ENCODE data around the gene NDUFAF2.

Gene NDUFAF2

GRCh38 chr5:61162832-61163567 lies 218.0 kb downstream of the NDUFAF2 start:
- peaks cover 24% of the 10 kb centered on the region for H3K79me2 ChIP-seq (ENCODE audit: insufficient read depth, low read depth)
- peak overlapping the region; percentile 87 for H3K27ac ChIP-seq

GRCh38 chr5:61163905-61164304 lies 218.9 kb downstream of the NDUFAF2 start:
- H3K36me3 ChIP-seq (ENCODE audit: insufficient read depth), result peaks cover 7% of the 10 kb centered on the region; the same call in 1 of the 2 replicates
- H3K4me1 ChIP-seq (ENCODE audit: low read depth, poor library complexity, severe bottlenecking), result peaks cover 24% of the 10 kb centered on the region
- H3K9ac ChIP-seq, result no peak overlapping the region
- no peaks in the 10 kb centered on the region for H4K20me1 ChIP-seq (ENCODE audit: insufficient read depth)
- peaks cover 24% of the 10 kb centered on the region for H3K79me2 ChIP-seq (ENCODE audit: insufficient read depth, low read depth)
- H3K4me3 ChIP-seq (IDR thresholded peaks at IDR 0.05; ENCODE audit: insufficient read depth, low read depth, low read length), result no peak overlapping the region
- no peak overlapping the region; the same call in 1 of the 2 replicates for H3K4me2 ChIP-seq
- H3K27ac ChIP-seq, result no peak overlapping the region
- no peaks in the 10 kb centered on the region for H3K27me3 ChIP-seq (ENCODE audit: insufficient read depth, low read depth)
- TF ChIP-seq CTCF (conservative IDR thresholded peaks at IDR 0.05; ENCODE audit: low read depth, low read length), result no peak
- H2AFZ ChIP-seq (ENCODE audit: low read depth), result no peak overlapping the region

More at GRCh38 chr5:61162832-61163567, 218.0 kb downstream of the NDUFAF2 start:
- Histone ChIP-seq H3K4me2 (peak overlapping the region; percentile 65), H3K4me3 (IDR thresholded peaks at IDR 0.05; ENCODE audit: insufficient read depth, low read depth, low read length) (no peak overlapping the region), H4K20me1 (ENCODE audit: insufficient read depth) (no peaks in the 10 kb centered on the region), H3K9ac (peak overlapping the region; percentile 95), H3K36me3 (ENCODE audit: insufficient read depth) (peaks cover 7% of the 10 kb centered on the region; the same call in 1 of the 2 replicates), H3K27me3 (ENCODE audit: insufficient read depth, low read depth) (no peaks in the 10 kb centered on the region), H2AFZ (ENCODE audit: low read depth) (peak overlapping the region; percentile 99), H3K4me1 (ENCODE audit: low read depth, poor library complexity, severe bottlenecking) (peaks cover 24% of the 10 kb centered on the region)
- TF ChIP-seq CTCF (conservative IDR thresholded peaks at IDR 0.05; ENCODE audit: low read depth, low read length), result no peak

- Histone ChIP-seq H3K27ac (no peak overlapping the region), H2AFZ (ENCODE audit: low read depth) (no peak overlapping the region), H3K27me3 (ENCODE audit: insufficient read depth, low read depth) (no peaks in the 10 kb centered on the region), H3K9ac (no peak overlapping the region), H3K36me3 (ENCODE audit: insufficient read depth) (no peaks in the 10 kb centered on the region), H3K4me2 (no peak overlapping the region), H3K4me1 (ENCODE audit: low read depth, poor library complexity, severe bottlenecking) (peaks cover 14% of the 10 kb centered on the region), H3K4me3 (IDR thresholded peaks at IDR 0.05; ENCODE audit: insufficient read depth, low read depth, low read length) (no peak overlapping the region), H4K20me1 (ENCODE audit: insufficient read depth) (no peaks in the 10 kb centered on the region), H3K79me2 (ENCODE audit: insufficient read depth, low read depth) (no peaks in the 10 kb centered on the region)
- TF ChIP-seq CTCF (conservative IDR thresholded peaks at IDR 0.05; ENCODE audit: low read depth, low read length), result peak; percentile 50
Observed at GRCh38 chr5:61167382-61167781, 222.4 kb downstream of the NDUFAF2 start.

GRCh38 chr5:61168951-61169350 lies 223.9 kb downstream of the NDUFAF2 start:
- no peaks in the 10 kb centered on the region for H3K79me2 ChIP-seq (ENCODE audit: insufficient read depth, low read depth)
- no peak overlapping the region for H3K9ac ChIP-seq
- no peaks in the 10 kb centered on the region for H3K27me3 ChIP-seq (ENCODE audit: insufficient read depth, low read depth)
- no peak overlapping the region for H3K27ac ChIP-seq
- H3K36me3 ChIP-seq (ENCODE audit: insufficient read depth), result no peaks in the 10 kb centered on the region
- TF ChIP-seq CTCF (conservative IDR thresholded peaks at IDR 0.05; ENCODE audit: low read depth, low read length), result no peak
- H3K4me1 ChIP-seq (ENCODE audit: low read depth, poor library complexity, severe bottlenecking), result peaks cover 7% of the 10 kb centered on the region
- H3K4me2 ChIP-seq, result no peak overlapping the region
- H4K20me1 ChIP-seq (ENCODE audit: insufficient read depth), result no peaks in the 10 kb centered on the region
- H2AFZ ChIP-seq (ENCODE audit: low read depth), result no peak overlapping the region
- H3K4me3 ChIP-seq (IDR thresholded peaks at IDR 0.05; ENCODE audit: insufficient read depth, low read depth, low read length), result no peak overlapping the region
